Neutrophil (primary cell): ENCODE data around the gene GUCY1A1.

Experiments used
- H3K27ac ChIP-seq: fragments of 200-600 bp; sonication (generic); 2 replicates; pipeline ENCODE4 v1.5.1; 2016; ENCODE audit warnings: mild to moderate bottlenecking, moderate library complexity
- H3K27me3 ChIP-seq: fragments of 200-600 bp; sonication (generic); 2 replicates; pipeline ENCODE4 v1.6.0; 2016; ENCODE audit warnings: mild to moderate bottlenecking
- H3K36me3 ChIP-seq: fragments of 200-600 bp; sonication (generic); 2 replicates; pipeline ENCODE4 v1.5.1; 2017
- H3K4me1 ChIP-seq, 2 experiments: fragments of 200-600 bp in 1 of 2; sonication (generic) in 1 of 2; 1 replicate in 1 of 2; 2 replicates in 1 of 2; pipeline versions ENCODE4 v1.5.1 to v1.6.1; 2013 to 2016; ENCODE audit warnings: low read depth in 1 of 2, low read length in 1 of 2, mild to moderate bottlenecking in 1 of 2, moderate library complexity in 1 of 2; ENCODE audit not compliant: control insufficient read depth in 1 of 2, insufficient read depth in 1 of 2
- H3K4me3 ChIP-seq, 2 experiments: fragments of 200-600 bp in 1 of 2; sonication (generic) in 1 of 2; 1 replicate in 1 of 2; 2 replicates in 1 of 2; pipeline ENCODE4 v1.5.1; 2013 to 2016; ENCODE audit warnings: low read depth in 1 of 2, low read length in 1 of 2, mild to moderate bottlenecking in 1 of 2, moderate library complexity in 1 of 2
- H3K9me3 ChIP-seq: fragments of 200-600 bp; sonication (generic); 2 replicates; pipeline ENCODE4 v1.5.1; 2016
- TF ChIP-seq, protein P1 (sequence below): fragments of 200-600 bp; sonication (generic); IDR thresholded peaks from 2 replicates; pipeline ENCODE4 v1.5.1; 2016; ENCODE audit warnings: antibody characterized with exemption

Gene GUCY1A1

DNA sequence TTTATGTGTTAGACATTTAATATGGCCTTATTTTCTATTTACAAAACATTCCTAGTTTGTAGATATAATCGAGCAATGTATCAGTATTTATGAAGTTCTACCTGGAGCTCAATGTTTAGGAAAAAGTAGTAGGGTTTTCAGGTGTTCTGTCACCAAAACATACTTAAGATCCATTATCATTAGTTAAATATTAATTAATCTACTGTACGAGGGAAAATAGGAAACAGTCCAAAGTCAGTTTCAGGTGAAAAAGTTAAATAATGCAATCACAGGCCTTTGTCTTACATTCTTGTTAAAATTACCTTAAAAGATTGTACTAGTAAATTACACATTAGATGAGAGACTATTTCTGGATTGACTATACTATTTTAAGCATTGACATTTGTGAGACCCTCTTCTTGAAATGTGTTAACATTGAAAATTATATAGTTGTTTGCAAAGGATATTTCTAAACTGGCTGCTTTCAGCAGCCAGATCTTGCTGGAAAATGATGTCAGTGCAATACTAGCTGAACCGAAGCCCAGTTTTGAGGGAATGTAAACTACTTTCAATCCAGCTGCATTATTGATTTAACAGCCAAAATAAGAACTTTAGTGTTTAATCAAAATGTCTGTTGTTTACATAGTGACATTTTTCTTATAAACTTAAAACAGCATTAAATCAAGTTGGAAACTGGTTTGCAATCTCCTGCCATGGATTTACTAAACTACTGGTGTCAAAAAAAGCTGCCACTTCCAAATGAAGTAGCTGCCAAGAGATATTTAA, 111.5 kb downstream of the GUCY1A1 start:
- H3K4me1 ChIP-seq: no peaks in the 10 kb centered on the region
- H3K4me3 ChIP-seq: no peak overlapping the region
- H3K27me3 ChIP-seq: no peaks in the 10 kb centered on the region
- no peaks in the 10 kb centered on the region for H3K9me3 ChIP-seq
- no peaks in the 10 kb centered on the region for H3K36me3 ChIP-seq
- TF ChIP-seq, protein P1, sequence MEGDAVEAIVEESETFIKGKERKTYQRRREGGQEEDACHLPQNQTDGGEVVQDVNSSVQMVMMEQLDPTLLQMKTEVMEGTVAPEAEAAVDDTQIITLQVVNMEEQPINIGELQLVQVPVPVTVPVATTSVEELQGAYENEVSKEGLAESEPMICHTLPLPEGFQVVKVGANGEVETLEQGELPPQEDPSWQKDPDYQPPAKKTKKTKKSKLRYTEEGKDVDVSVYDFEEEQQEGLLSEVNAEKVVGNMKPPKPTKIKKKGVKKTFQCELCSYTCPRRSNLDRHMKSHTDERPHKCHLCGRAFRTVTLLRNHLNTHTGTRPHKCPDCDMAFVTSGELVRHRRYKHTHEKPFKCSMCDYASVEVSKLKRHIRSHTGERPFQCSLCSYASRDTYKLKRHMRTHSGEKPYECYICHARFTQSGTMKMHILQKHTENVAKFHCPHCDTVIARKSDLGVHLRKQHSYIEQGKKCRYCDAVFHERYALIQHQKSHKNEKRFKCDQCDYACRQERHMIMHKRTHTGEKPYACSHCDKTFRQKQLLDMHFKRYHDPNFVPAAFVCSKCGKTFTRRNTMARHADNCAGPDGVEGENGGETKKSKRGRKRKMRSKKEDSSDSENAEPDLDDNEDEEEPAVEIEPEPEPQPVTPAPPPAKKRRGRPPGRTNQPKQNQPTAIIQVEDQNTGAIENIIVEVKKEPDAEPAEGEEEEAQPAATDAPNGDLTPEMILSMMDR: no peak
- no peak overlapping the region for H3K27ac ChIP-seq

DNA sequence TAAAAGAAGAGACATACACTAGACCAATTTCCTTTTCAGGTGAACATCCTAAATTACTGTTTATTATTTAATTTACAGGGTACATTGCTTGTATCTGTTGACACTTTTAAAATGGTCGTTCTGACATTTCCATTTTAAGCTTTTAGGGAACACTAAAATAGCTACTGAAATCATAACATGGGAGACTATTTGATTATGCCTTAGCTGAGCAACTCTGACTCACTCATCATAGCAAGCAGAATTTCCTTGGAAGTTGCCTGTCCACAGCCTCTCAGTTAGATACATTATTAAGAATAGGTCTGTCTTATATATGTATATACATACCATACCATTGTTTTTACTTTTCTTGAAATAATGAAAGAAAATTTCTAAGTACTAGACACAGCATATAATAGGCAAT, 114.1 kb downstream of the GUCY1A1 start:
- TF ChIP-seq, protein P1: no peak
- Histone ChIP-seq H3K27ac (no peak overlapping the region), H3K4me3 (no peak overlapping the region), H3K9me3 (no peaks in the 10 kb centered on the region), H3K27me3 (no peaks in the 10 kb centered on the region), H3K36me3 (no peaks in the 10 kb centered on the region), H3K4me1 (no peaks in the 10 kb centered on the region)

- H3K4me1 ChIP-seq: no peaks in the 10 kb centered on the region
- no peaks in the 10 kb centered on the region for H3K27me3 ChIP-seq
- H3K27ac ChIP-seq: no peak overlapping the region
- H3K4me3 ChIP-seq: no peak overlapping the region
- TF ChIP-seq, protein P1: no peak
- H3K9me3 ChIP-seq: no peaks in the 10 kb centered on the region
- H3K36me3 ChIP-seq: no peaks in the 10 kb centered on the region
Measured at GRCh38 chr4:155781249-155781831, 114.7 kb downstream of the GUCY1A1 start.
